MM.1S (cell line): Measurements from ENCODE around the gene LRP10.

Experiments used
- DNase-seq: peaks from one replicate; pipeline ENCODE4 v3.0.0-alpha.2; 2015
- H2AFZ ChIP-seq: fragments of 300-600 bp; sonication (generic); 2 replicates; pipeline ENCODE4 v1.6.0; 2016; ENCODE audit warnings: antibody characterized with exemption, low read length
- H3F3A ChIP-seq: fragments of 300-600 bp; sonication (generic); 2 replicates; pipeline ENCODE4 v1.6.1; 2016; ENCODE audit warnings: mild to moderate bottlenecking, antibody characterized with exemption, low read length, moderate library complexity, mixed read lengths; ENCODE audit not compliant: insufficient read depth
- H3K27ac ChIP-seq: fragments of 300-600 bp; sonication (generic); 2 replicates; pipeline ENCODE4 v1.5.1; 2016; ENCODE audit warnings: mild to moderate bottlenecking, low read length
- H3K27me3 ChIP-seq: fragments of 300-600 bp; sonication (generic); replicated peaks from 2 replicates; pipeline ENCODE4 v1.6.0; 2016; ENCODE audit warnings: low read length; ENCODE audit not compliant: insufficient read depth
- H3K36me3 ChIP-seq: fragments of 300-600 bp; sonication (generic); replicated peaks from 2 replicates; pipeline ENCODE4 v1.6.1; 2016; ENCODE audit warnings: mild to moderate bottlenecking, low read length, mixed read lengths; ENCODE audit not compliant: insufficient read depth
- H3K4me1 ChIP-seq: fragments of 300-600 bp; sonication (generic); 2 replicates; pipeline ENCODE4 v1.6.1; 2016; ENCODE audit warnings: low read length, mixed read lengths
- H3K4me2 ChIP-seq: fragments of 300-600 bp; sonication (generic); 2 replicates; pipeline ENCODE4 v1.6.0; 2016; ENCODE audit warnings: low read depth, low read length
- H3K4me3 ChIP-seq: fragments of 300-600 bp; sonication (generic); 2 replicates; pipeline ENCODE4 v1.5.1; 2016; ENCODE audit warnings: low read length, mixed read lengths
- H3K79me2 ChIP-seq: fragments of 300-600 bp; sonication (generic); 2 replicates; pipeline ENCODE4 v1.6.1; 2016; ENCODE audit warnings: mixed run types, low read length, mixed read lengths
- H3K9ac ChIP-seq: fragments of 300-600 bp; sonication (generic); 2 replicates; pipeline ENCODE4 v1.6.1; 2016; ENCODE audit warnings: low read length, mixed read lengths
- H3K9me2 ChIP-seq: fragments of 300-600 bp; sonication (generic); replicated peaks from 2 replicates; pipeline ENCODE4 v1.6.1; 2016; ENCODE audit warnings: mild to moderate bottlenecking, low read length, mixed read lengths; ENCODE audit not compliant: insufficient read depth
- H3K9me3 ChIP-seq: fragments of 300-600 bp; sonication (generic); replicated peaks from 2 replicates; pipeline ENCODE4 v1.6.1; 2016; ENCODE audit warnings: mild to moderate bottlenecking, low read length, mixed read lengths; ENCODE audit not compliant: insufficient read depth
- H4K20me1 ChIP-seq: fragments of 300-600 bp; sonication (generic); 2 replicates; pipeline ENCODE4 v1.6.1; 2016; ENCODE audit warnings: mild to moderate bottlenecking, low read length, moderate library complexity, mixed read lengths; ENCODE audit not compliant: insufficient read depth
- EZH2 ChIP-seq: fragments of 300-600 bp; sonication (generic); optimal IDR thresholded peaks from 2 replicates; pipeline ENCODE3; 2017; ENCODE audit warnings: low read depth, mild to moderate bottlenecking, antibody characterized with exemption, low read length, mixed read lengths
- EZH2phosphoT487 ChIP-seq: fragments of 300-600 bp; sonication (generic); IDR thresholded peaks from 2 replicates; pipeline ENCODE4 v1.6.1; 2018; ENCODE audit warnings: antibody characterized with exemption, low read length
- TF ChIP-seq, protein P1 (sequence below): fragments of 300-600 bp; sonication (generic); IDR thresholded peaks from 2 replicates; pipeline ENCODE4 v1.5.1; 2016; ENCODE audit warnings: antibody characterized with exemption, low read length, mixed read lengths

The LRP10 gene

DNA sequence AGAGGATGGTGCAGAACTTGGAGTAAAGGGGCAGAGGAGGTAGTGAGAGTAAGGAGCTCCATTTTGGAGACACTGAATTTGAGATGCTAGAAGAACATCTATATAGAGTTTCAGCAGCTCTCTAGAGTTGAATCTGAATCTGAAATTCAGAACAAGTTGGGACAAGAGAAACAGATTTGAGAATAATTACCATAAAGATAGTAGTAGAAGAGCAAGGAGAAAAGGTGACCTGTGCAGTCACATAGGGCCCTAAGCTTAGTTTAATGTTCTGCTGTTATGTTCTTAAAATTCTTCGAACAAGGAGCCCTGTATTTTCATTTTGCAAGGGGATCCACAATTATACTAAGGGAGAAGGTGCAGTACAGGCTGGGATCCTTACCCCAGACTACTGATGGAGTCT lies 18.9 kb downstream of the LRP10 start:
- TF ChIP-seq EZH2phosphoT487 = no peak
- TF ChIP-seq, protein P1, sequence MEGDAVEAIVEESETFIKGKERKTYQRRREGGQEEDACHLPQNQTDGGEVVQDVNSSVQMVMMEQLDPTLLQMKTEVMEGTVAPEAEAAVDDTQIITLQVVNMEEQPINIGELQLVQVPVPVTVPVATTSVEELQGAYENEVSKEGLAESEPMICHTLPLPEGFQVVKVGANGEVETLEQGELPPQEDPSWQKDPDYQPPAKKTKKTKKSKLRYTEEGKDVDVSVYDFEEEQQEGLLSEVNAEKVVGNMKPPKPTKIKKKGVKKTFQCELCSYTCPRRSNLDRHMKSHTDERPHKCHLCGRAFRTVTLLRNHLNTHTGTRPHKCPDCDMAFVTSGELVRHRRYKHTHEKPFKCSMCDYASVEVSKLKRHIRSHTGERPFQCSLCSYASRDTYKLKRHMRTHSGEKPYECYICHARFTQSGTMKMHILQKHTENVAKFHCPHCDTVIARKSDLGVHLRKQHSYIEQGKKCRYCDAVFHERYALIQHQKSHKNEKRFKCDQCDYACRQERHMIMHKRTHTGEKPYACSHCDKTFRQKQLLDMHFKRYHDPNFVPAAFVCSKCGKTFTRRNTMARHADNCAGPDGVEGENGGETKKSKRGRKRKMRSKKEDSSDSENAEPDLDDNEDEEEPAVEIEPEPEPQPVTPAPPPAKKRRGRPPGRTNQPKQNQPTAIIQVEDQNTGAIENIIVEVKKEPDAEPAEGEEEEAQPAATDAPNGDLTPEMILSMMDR = no peak
- no peak for TF ChIP-seq EZH2
- H3K4me1 ChIP-seq = peaks cover 5% of the 10 kb centered on the region; the same call in 1 of the 2 replicates
- no peaks in the 10 kb centered on the region for H3K27me3 ChIP-seq
- no peak overlapping the region for H3K4me2 ChIP-seq
- peaks cover 24% of the 10 kb centered on the region for H3F3A ChIP-seq
- H3K9ac ChIP-seq = no peak overlapping the region
- no peak overlapping the region for H3K4me3 ChIP-seq
- no peaks in the 10 kb centered on the region for H3K9me2 ChIP-seq
- H3K9me3 ChIP-seq = no peaks in the 10 kb centered on the region
- H3K36me3 ChIP-seq = no peaks in the 10 kb centered on the region
- H2AFZ ChIP-seq = no peak overlapping the region
- H4K20me1 ChIP-seq = no peaks in the 10 kb centered on the region
- no peak for DNase-seq
- no peak overlapping the region for H3K27ac ChIP-seq
- no peaks in the 10 kb centered on the region for H3K79me2 ChIP-seq

DNA sequence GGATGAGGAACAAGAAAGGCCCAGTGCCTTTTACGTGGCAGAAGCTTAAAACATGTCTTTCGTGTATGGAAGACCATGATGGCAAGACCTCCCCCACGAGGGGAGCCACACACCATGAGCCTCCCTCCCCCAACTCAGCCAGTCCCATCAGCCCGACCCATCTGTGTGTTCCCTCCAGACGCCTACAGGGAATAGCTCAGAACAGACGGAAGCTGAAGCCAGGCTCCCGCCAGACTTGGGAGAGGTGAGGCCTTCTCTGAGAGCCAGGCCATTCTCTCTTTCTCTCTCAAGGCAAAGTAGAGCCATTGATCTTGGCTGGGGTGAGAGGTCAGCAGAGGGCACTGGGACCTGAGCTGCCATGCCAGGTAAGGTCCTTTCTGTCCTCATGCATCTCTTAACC lies 20.9 kb downstream of the LRP10 start:
- H3K4me2 ChIP-seq = no peak overlapping the region
- no peak overlapping the region for H3K27ac ChIP-seq
- no peaks in the 10 kb centered on the region for H3K4me1 ChIP-seq
- no peaks in the 10 kb centered on the region for H3K79me2 ChIP-seq
- TF ChIP-seq EZH2 (no peak), EZH2phosphoT487 (no peak)
- TF ChIP-seq, protein P1 = no peak
- no peaks in the 10 kb centered on the region for H3K36me3 ChIP-seq
- peaks cover 12% of the 10 kb centered on the region; the same call in 1 of the 2 replicates for H3F3A ChIP-seq
- no peak overlapping the region for H3K9ac ChIP-seq
- H3K9me2 ChIP-seq = no peaks in the 10 kb centered on the region
- H4K20me1 ChIP-seq = no peaks in the 10 kb centered on the region
- no peaks in the 10 kb centered on the region for H3K9me3 ChIP-seq
- H3K27me3 ChIP-seq = no peaks in the 10 kb centered on the region
- DNase-seq = no peak
- no peak overlapping the region for H3K4me3 ChIP-seq
- no peak overlapping the region for H2AFZ ChIP-seq

DNA sequence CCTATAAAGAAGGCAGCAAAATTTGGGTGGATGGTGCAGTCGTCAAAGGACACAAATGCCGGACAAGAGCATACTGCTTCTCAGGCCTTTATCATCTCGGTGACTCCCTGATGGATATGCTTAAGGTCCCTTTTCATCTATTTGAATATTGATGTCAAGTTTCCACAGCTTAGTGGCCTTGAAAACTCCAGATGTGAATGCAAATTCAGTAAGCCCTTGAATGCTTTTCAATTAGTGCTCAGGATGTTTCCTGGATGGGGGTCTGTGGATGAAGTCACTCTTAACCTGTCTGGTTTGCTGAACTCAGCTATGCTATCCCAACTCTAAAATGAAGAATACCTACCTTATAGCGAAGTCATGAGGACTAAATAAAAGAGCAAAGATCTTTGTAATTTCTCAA lies 22.2 kb downstream of the LRP10 start:
- no peak for DNase-seq
- no peaks in the 10 kb centered on the region for H3K36me3 ChIP-seq
- no peak overlapping the region for H3K27ac ChIP-seq
- H3F3A ChIP-seq = 0 out of 2 replicates have a peak, but pooled peaks cover 3% of the 10 kb centered on the region
- no peaks in the 10 kb centered on the region for H3K4me1 ChIP-seq
- no peak overlapping the region for H3K9ac ChIP-seq
- H3K27me3 ChIP-seq = no peaks in the 10 kb centered on the region
- no peaks in the 10 kb centered on the region for H3K79me2 ChIP-seq
- TF ChIP-seq, protein P1 = no peak
- TF ChIP-seq EZH2 (no peak), EZH2phosphoT487 (no peak)
- no peak overlapping the region for H3K4me3 ChIP-seq
- no peaks in the 10 kb centered on the region for H3K9me3 ChIP-seq
- no peak overlapping the region for H2AFZ ChIP-seq
- no peaks in the 10 kb centered on the region for H4K20me1 ChIP-seq
- no peak overlapping the region for H3K4me2 ChIP-seq
- H3K9me2 ChIP-seq = no peaks in the 10 kb centered on the region
